HG02943 (cell line): ENCODE measurements around the gene TBC1D16.

Source experiments
- ATAC-seq: cut with Tn5 transposase; IDR thresholded peaks from one replicate; pipeline ENCODE4 v1.9.1; 2021; ENCODE audit warnings: mild to moderate bottlenecking, low read depth, moderate library complexity; ENCODE audit not compliant: unreplicated experiment

Gene TBC1D16

GRCh38 chr17:79930877-79931816 lies 104.5 kb downstream of the TBC1D16 start:
- ATAC-seq: no peak

GRCh38 chr17:79930062-79930876 lies 105.4 kb downstream of the TBC1D16 start:
- ATAC-seq: no peak

- ATAC-seq: no peak
Observed at GRCh38 chr17:79929257-79930061, 106.2 kb downstream of the TBC1D16 start.

DNA sequence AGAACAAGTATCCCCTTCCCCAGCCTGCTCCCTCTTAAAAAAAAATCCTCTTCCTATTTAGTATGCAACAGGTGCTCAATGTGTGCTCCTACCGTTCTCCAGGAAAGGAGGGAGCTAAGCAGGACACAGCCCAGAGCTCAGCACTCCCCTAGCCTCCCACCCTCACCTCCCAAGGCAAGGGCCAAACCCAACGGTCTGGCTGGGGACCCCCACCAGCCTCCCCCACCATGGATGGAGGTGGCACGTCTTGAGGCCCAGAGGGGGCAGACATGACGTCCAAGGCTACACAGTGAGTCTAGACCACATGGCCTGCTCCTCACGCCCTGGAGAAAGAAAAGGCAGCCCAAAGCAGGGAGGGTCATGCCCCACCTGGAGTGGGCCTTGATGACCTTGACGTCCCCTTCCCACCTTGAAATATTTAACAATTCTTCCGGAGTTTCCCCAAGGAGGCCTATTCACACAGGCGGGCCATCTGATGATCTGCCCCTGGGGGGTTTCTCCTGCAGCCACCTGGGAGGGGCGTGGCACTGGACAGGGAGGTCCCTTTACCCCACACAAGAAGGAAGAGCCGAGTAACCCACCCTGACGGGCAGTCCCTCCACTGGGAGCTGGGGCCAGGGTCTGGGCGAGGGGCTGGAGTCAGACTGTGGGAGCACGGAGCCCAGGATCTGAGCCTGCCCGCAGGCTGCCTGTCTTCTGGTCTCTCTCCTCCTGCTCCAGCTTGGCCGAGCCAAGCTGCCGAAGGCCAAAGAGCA lies 107.0 kb downstream of the TBC1D16 start:
- ATAC-seq: no peak

DNA sequence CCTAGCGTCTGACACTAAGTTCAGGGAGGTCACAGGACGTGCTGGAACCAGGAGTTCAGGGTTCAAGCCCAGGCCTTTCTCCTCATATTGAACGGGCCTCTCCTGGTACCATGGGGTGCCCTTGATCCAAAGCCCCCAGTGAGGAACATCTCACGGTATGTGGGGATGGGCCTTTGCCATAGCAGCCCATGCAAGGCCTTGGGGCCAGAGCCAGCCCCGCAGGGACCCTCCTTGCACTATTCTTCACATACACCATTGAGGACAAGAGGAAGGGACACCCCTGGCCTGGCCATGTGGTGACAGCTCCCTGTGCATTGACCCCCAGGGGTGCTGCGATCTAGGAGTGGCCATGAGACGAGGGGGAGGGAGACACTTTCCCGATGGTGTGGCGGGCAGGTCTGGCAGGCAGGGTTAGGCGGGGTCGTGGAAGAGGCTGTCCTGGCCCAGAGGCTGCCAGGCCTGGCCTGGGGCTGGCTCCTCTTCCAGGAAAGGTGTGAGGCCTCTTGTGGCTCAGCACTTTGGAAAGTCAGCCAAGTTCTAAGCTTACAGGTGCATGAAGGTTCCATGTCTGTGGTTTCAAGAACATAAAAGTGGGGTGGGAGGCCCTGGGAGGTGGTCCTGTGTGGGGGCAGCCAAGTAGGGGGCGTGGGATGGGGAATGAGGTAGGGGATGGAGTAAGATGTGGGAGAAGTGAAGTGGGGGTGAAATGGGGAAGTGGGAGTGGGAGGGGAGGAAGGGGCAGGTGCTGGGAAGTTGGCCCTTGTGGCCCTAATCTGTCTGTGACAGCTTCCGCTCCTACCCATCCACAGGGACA lies 107.8 kb downstream of the TBC1D16 start:
- no peak for ATAC-seq

DNA sequence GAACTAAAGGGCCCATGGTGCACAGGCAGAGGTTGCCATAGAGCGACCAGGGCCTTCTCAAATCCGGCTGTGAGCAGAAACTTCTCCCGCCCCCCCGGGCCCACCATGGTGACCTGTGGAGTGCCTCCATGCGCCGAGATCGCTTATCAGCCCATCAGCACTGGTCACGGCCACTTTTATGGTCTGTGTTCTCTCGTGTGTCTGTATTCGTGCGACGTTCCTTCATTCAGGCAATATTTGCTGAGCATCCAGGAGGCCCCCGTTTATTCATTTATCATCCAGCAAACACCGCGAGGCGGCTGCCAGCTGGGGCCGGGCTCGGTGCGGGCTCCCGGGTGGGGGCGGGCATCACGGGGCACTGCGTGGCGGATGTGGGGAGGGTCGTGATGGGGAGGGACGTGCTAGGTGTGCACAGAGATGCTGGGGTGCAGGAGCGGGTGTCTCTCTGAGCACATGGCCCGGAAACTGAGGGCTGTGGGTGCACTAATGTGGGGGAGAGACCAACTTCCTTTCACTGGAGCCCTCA lies 108.5 kb downstream of the TBC1D16 start:
- no peak for ATAC-seq

DNA sequence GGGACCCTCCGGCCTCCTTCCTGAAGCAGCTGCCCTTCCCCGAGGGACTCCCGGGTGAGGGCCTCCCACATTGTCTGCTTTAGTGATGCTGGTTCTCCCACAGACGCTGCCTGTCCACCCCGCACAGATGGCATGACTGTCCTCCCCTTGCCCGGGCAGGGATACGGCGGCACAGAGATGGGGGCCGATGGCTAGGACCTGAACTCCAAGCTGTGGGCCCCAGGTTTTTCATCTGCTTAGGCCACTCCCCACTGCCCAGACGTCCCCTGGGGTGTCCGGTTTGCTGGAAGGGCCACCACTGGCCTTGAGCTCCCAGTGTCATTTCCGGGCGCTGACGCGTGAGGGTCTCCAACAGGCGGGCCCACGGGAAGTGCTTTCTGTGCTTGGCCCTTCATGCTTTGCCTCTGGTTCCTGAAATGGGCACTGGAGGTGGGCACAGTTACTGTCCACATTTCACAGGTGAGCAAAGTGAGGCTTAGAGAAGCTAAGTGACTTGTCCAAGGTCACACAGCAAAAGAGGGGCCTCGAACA lies 109.0 kb downstream of the TBC1D16 start:
- no peak for ATAC-seq

DNA sequence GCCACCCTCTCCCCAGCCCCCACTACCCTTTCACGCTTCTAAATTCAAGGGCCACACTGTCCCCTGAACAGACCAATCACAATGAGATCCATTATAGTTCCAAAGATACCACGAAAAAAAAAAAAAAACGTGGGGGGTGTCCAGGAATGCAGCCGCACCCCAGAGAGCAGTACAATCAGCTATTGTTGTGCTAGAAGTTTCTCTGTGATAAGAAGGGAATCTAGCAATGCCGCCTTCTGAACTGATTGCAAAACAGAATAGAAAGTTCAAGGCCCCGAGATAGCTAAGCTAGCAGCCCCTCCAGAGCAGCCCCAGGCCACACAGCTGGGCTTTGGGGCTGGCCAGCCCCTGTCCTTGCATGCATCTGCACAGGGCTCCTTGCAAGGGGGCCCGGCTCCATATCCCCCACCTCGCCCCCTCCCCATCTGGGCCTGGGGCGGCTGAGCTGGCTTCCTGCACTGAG lies 109.5 kb downstream of the TBC1D16 start:
- no peak for ATAC-seq

DNA sequence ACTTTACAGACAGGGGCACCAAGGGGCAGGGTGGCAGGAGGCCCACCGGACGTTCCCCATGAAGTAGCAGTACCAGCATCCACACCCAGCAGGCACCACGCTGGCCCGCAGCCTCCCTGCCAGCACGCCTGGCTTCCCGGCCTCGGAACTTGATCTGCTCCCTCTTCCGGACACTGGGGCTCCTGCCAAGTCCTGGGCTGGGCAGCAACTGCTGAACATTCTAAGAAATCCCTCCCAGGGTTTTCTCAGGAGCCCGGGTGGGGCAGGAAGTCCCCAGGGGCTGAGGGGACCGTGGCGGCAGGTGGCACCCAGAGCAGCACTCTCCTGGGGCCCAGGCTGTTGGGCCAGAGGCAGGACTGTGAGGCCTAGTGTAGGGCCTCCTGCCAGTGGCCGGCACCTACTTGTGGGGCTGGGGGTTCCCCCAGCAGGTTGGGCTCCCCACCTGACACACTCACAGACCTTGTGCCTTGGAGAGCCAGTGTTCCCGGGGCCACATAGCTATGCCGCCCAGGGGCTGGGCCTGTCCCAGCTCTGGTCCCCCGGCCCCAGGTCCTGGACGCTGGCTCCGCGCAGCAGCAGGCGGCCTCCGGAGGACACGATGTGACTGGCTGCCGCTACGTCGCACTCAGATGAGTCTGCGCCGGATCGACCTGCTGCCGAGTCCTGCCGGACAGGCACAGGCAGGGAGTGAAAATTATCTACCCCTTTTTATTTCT lies 110.3 kb downstream of the TBC1D16 start:
- no peak for ATAC-seq

DNA sequence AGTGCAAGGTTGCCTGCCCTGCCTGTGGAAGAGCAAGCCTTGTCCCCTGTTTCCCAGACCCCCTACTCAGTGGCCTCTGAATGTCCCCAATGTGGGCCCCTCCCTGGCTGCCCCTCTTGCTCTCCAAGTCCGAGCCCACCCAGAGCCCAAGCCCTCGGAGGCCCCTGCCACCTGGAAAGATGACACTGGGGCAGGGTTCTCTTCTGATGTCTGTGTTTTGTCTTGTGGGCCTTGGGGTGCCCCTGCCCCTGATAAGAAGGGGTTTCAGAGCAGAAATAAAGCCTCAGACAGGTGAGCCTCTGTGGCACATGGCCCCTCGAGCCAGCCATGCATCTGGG lies 111.1 kb downstream of the TBC1D16 start:
- ATAC-seq: no peak

GRCh38 chr17:79923974-79924638 lies 111.6 kb downstream of the TBC1D16 start:
- no peak for ATAC-seq

- ATAC-seq: no peak
Observed at GRCh38 chr17:79922798-79923197, 112.9 kb downstream of the TBC1D16 start.

- no peak for ATAC-seq
Observed at GRCh38 chr17:79922116-79922601, 113.5 kb downstream of the TBC1D16 start.

DNA sequence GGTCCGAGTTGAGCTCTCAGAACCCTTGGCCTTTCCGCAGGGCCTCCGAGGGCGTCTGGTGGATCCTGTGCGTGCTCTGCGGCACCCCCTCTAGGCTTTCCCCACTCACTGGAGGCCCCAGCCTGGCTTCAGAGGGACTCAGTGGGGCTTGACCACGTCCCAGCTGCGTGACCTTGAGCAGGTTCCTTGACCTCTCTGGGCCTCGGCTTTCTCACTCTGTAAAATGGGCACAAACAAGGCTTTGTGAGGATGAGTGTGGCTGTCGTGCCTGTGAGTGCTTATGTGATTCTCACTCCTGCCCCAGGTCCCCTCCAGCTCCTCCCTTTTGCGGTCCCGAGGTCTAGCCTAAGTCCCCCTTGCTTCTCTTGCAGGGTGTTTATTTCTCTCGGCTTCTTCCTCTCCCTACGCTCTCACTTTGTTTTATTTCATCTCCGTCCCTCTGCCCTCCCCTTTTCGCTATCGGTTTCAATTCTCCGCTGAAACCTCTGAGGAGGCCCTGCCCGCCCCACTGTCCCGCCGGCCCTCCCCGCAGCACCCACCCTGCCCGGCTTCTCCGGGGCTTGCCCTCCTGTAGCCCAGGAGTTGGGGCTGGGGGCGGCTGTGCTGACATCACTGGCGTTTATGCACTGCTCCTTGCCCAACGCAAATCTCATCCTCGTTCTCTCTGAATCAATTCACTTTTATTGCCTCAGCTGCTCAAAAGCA lies 114.1 kb downstream of the TBC1D16 start:
- ATAC-seq: no peak

DNA sequence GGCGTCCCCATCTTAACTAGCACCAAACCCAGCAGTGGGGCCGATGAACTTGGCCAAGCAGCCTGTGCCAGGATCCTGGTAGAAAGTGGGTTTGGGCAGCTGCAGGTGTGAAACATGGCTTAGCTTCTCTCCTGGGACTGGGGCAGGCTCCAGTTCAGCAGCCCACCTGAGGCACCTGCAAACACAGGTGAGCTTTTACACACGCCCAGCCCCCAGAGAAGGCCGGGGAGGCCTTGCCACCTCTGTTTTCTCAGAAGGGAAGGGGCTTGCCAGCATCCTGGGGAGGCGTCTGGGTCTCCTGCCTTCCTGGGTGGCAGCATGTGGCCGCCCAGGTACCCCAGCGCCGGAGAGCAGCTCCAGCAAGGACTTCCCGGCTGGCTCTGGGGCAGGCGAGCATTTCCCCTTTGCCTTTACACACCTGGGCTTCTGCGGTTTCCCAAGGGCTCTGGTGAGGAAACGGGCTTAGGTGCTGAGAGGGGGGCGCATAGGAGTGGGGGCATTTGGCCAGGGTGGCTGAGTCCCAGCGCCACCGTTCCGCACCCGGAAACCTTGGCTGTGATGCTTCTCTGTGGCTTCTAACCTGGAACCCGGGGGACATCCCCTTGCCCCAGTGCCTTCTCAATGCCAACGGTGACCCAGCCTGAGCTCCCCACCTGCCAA lies 114.8 kb downstream of the TBC1D16 start:
- ATAC-seq: no peak
